GM21529 (cell line): Measurements from ENCODE around the gene UBXN10.

Experiments
- ATAC-seq: cut with Tn5 transposase; IDR thresholded peaks from one replicate; pipeline ENCODE4 v1.9.1; 2021; ENCODE audit not compliant: unreplicated experiment

The UBXN10 gene

GRCh38 chr1:20151906-20152598 lies 33.8 kb upstream of the UBXN10 start:
- ATAC-seq, result peak; percentile 63

- ATAC-seq, result no peak
Observed at GRCh38 chr1:20152599-20152930, 33.3 kb upstream of the UBXN10 start.

- no peak for ATAC-seq
Observed at GRCh38 chr1:20153000-20153418, 32.9 kb upstream of the UBXN10 start.

DNA sequence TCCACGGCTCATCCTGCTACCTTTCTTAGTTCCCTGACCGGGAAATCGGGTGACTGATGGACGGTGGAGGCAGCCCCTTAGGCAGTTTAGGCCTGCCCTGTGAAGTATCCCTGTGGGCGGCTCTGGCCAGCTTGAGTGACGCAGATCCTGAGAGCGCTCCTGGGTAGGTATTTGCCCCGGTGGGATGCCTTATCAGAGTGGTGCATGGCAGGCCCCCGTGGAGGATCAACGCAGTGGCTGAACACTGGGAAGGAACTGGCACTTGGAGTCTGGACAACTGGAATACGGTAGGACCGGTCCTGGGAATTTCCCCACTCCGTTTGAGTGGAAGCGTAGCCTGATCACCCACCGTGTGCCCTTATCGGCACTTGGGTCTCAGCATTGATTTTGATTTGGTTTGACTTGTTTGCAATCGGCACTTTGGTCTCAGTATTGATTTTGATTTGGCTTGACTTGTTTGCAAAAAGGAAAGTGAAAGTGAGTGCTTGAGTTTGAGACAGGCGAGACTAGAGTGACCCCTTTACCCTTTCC lies 31.5 kb upstream of the UBXN10 start:
- no peak for ATAC-seq

DNA sequence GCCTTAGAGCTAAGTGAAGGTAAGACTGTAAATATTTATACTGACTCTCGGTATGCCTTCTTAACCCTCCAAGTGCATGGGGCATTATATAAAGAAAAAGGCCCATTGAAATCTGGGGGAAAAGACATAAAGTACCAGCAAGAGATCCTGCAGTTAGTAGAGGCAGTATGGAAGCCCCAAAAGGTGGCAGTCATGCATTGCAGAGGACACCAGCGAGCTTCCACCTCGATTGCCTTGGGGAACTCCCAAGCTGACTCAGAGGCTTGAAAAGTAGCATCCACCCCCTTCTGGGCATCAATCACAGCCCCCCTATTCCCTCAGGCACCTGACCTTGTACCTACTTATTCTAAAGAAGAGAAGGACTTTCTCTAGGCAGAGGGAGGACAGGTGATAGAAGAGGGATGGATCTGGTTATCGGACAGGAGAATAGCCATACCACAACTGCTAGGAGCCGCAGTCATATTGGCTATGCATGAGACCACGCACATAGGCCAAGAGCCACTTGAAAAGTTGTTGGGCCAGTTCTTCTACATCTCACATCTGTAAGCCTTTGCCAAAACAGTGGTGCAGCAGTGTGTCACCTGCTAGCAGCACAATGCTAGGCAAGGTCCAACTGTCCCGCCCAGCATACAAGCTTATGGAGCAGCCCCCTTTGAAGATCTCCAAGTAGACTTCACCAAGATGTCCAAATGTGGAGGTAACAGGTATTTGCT lies 27.4 kb upstream of the UBXN10 start:
- no peak for ATAC-seq

DNA sequence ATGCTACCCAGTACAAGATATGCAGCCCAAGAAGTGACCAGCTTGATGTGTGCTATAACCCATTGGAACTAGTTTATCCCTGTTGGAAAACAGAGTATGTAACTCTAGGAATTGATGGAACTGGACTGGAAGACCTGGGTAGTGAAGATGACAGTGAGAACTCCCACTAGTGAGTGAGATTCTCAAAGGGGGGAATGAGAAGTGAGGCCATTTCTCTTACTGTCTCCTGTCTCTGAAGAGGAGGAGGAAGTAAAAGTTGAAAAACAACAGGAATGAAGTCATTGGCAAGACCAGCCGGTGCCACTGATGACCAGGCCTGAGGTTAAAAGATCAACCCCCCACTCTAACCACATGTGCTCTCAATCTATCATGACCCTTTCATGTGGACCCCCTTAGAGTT lies 25.9 kb upstream of the UBXN10 start:
- no peak for ATAC-seq

GRCh38 chr1:20164694-20165202 lies 21.1 kb upstream of the UBXN10 start:
- no peak for ATAC-seq

GRCh38 chr1:20165522-20165951 lies 20.4 kb upstream of the UBXN10 start:
- ATAC-seq, result no peak

GRCh38 chr1:20166051-20166450 lies 19.8 kb upstream of the UBXN10 start:
- no peak for ATAC-seq

DNA sequence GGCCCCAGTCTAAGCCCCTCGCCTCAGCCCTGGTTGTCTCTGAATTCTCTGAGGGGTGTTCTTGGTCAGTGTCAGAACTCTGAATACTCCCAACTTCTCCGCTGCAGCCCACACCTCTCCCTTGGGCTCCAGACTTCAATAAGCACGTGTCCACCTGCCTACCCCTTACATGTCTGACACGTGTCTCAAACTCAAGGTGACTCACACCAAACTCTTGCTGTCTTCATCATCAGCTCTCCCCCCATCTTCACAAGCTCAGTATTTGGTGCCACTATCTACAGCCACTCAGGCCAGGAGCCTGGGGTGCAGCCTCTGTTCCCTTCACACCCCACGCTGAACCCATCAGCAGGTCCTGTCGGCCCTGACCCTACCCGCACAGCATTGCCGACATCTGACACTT lies 18.8 kb upstream of the UBXN10 start:
- no peak for ATAC-seq

- ATAC-seq, result no peak
Observed at GRCh38 chr1:20168564-20169491, 17.1 kb upstream of the UBXN10 start.

GRCh38 chr1:20169932-20170331 lies 16.0 kb upstream of the UBXN10 start:
- ATAC-seq, result no peak

- ATAC-seq, result no peak
Observed at GRCh38 chr1:20172033-20172590, 13.8 kb upstream of the UBXN10 start.

DNA sequence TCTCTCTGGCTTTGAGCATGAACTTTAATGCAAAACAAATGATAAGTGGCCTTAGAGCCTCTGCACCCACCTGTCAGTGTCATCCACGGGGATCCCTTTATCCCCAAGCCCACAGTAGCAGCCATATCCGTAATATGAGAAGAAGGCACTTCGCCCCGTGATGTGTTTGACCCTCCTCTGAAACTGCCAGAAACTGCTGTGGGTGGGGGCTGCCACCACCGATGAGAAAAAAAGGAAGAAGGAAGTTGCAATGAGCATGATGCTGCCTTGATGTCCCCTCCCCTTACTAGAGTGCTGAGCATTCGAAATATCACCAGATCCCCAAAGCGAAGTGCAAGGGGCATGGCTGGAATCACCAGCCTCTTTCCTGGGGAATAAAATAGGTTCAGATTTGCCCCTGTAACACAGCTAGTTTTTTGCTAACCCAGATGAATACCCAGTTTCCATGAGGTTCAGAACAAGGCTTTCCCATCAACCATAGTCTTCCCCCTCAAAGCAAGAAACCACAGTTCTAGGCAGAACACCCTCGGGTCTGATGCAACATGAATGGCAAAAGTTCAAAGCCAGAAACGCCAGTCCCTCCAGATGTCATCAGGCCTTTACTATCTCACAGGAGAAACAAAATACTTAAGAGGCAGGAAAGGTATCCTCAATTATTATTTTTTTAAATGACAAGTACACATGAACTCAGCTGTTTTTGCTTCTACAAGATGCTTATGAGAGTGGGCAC lies 10.8 kb upstream of the UBXN10 start:
- ATAC-seq, result no peak

DNA sequence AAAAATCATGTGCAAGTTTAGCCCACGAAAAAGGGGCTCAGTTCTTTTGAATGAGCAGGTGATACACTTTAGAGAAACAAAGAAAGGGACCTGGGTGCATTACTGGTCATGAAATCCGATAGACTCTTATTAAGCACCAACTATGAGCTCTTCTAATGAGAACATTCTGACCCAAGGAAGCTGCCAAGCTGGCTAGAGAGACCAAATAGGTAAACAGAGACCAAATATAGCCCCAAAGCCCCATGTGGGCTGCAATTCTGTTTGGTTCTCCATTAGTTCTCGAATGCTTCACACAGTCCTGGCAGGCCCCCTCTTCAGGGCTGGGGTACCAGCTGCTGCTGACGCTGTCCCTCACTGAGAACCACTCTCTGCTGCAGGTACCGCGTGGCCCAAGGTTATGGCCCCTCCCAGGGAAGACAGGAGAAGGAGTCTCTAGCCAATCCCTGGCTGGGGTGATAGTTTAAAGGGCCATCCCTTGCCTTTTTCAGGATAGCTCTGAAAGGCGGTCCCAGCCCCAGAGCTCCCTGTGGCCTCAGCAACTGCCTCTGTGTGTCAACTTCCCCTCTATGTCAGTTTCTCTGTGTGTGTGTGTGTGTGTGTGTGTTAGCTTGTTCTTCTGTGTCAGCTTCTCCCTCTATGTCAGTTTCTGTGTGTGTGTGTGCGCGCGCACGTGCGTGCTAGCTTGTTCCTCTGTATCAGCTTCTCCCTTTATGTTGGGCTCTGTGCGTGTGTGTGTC lies 7.1 kb upstream of the UBXN10 start:
- ATAC-seq, result no peak

DNA sequence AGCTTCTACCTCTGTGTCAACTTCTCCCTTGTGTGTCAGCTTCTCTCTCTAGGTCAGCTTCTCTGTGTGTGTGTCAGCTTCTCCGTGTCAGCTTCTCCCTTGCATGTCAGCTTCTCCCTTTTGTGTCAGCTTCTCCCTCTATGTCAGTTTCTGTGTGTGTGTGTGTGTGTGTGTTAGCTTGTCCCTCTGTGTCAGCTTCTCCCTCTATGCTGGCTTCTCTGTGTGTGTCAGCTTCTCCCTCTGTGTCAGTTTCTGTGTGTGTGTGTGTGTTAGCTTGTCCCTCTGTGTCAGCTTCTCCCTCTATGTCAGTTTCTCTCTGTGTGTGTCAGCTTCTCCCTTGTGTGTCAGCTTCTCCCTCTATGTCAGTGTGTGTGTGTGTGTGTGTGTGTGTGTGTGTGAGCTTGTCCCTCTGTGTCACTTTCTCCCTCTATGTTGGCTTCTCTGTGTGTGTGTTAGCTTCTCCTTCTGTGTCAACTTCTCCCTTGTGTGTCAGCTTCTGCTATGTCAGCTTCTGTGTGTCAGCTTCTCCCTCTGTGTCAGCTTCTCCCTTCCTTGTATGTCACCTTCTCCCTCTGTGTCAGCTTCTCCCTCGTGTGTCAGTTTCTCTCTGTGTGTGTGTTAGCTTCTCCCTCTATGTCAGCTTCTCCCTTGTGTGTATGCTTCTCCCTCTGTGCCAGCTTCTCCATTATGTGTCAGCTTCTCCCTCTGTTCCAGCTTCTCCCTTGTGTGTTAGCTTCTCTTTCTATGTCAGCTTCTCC lies 6.3 kb upstream of the UBXN10 start:
- no peak for ATAC-seq

DNA sequence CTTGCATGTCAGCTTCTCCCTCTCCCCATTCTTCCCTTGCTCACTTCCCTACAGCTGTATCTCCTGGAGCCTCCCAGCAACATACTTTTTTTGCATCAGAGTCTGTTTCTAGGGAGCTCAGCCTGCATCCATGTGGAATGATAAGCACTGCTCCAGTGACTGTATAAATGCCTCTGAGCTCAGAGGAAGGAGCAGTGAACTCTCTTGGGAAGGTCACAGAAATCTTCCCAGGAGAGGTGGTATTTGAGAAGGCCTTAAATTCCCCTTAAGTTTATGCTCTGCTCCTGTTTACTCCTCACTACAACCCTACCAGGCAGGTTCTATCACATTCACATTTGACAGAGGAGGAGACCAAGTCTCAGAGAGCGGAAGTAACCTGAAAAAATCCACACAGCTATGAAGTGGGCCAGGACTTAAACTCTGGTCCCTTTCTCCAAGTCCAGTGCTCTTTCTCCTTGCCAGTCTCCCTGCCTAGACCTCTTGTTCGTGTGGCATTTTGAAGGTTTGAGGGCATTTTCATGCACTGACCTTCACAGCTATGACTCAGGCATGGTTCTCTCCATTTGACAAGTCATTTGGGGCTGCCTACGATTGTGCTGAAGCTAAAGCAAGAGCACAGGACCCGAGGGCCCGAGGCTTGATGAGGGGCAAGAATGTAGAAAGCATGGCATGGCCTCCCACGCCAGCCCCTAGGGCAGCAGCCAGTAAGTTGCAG lies 5.6 kb upstream of the UBXN10 start:
- ATAC-seq, result no peak

DNA sequence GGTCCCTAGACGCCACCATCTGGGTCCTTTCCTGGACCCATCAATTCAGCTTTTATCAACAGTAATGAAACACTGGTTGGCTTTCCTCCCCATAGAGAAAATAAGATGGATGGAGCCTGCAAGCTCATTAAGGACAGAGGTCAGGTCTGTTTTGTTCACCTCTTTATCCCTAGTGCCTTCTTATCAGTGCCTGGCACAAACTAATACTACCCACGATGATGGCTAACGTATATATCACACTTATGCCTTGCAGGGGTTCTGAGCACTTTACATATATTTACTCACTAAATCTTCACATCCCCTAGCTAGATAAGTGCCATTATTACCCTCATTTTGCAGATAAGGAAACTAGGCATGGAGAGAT lies 5.1 kb upstream of the UBXN10 start:
- ATAC-seq, result no peak
